Mesenchymal stem cell (in vitro differentiated cells and primary cell): ENCODE measurements around the gene IP6K3.

Experiments used
- DNase-seq: peaks from one replicate; pipeline ENCODE4 v3.0.0-alpha.2; 2013
- H2AFZ ChIP-seq: one replicate; pipeline ENCODE4 v1.6.1; 2013; ENCODE audit warnings: low read depth, mild to moderate bottlenecking, control low read depth, inconsistent platforms, low read length, moderate library complexity
- H2AK5ac ChIP-seq: 2 replicates; pipeline ENCODE4 v1.6.1; 2013; ENCODE audit warnings: low read length, moderate library complexity, mild to moderate bottlenecking, inconsistent platforms; ENCODE audit not compliant: severe bottlenecking
- H2BK120ac ChIP-seq: one replicate; pipeline ENCODE4 v1.6.1; 2013; ENCODE audit warnings: low read depth, mild to moderate bottlenecking, inconsistent platforms, low read length, moderate library complexity
- H2BK12ac ChIP-seq, 2 experiments: one replicate each; pipeline ENCODE4 v1.6.1; 2013; ENCODE audit warnings: inconsistent platforms in 2 of 2, low read length in 2 of 2, mild to moderate bottlenecking in 2 of 2, moderate library complexity in 2 of 2, control low read depth in 1 of 2
- H2BK15ac ChIP-seq: one replicate; pipeline ENCODE4 v1.6.1; 2013; ENCODE audit warnings: mild to moderate bottlenecking, low read depth, inconsistent platforms; ENCODE audit not compliant: poor library complexity, severe bottlenecking
- H2BK5ac ChIP-seq: 2 replicates; pipeline ENCODE4 v1.6.1; 2013; ENCODE audit warnings: low read depth, mild to moderate bottlenecking, low read length, control low read depth, inconsistent platforms; ENCODE audit not compliant: poor library complexity, severe bottlenecking
- H3K14ac ChIP-seq, 2 experiments: one replicate each; pipeline ENCODE4 v1.6.1; 2013; ENCODE audit warnings: inconsistent platforms in 2 of 2, low read length in 2 of 2, control low read depth in 1 of 2, mild to moderate bottlenecking in 1 of 2, moderate library complexity in 1 of 2
- H3K18ac ChIP-seq, 2 experiments: one replicate each; pipeline ENCODE4 v1.6.1; 2013; ENCODE audit warnings: inconsistent platforms in 2 of 2, low read length in 2 of 2, control low read depth in 1 of 2, low read depth in 1 of 2, mild to moderate bottlenecking in 1 of 2
- H3K23ac ChIP-seq, 2 experiments: one replicate each; pipeline ENCODE4 v1.6.1; 2013; ENCODE audit warnings: inconsistent platforms in 2 of 2, low read length in 2 of 2, mild to moderate bottlenecking in 2 of 2, moderate library complexity in 2 of 2, control low read depth in 1 of 2
- H3K27ac ChIP-seq: 2 replicates; pipeline ENCODE4 v1.5.1; 2013; ENCODE audit warnings: mild to moderate bottlenecking, moderate library complexity, low read length, control low read depth, inconsistent platforms; ENCODE audit not compliant: poor library complexity, severe bottlenecking
- H3K27me3 ChIP-seq, 2 experiments: 2 replicates each; pipeline versions ENCODE4 v1.6.1 to v1.7.0; 2013; ENCODE audit warnings: low read length in 2 of 2, mild to moderate bottlenecking in 2 of 2, moderate library complexity in 2 of 2, control low read depth in 1 of 2, inconsistent platforms in 1 of 2; ENCODE audit not compliant: control insufficient read depth in 1 of 2, insufficient read depth in 1 of 2
- H3K36me3 ChIP-seq, 2 experiments: 2 replicates each; pipeline versions ENCODE4 v1.6.1 to v1.7.0; 2013; ENCODE audit warnings: low read length in 2 of 2, control low read depth in 1 of 2, inconsistent platforms in 1 of 2, low read depth in 1 of 2, mild to moderate bottlenecking in 1 of 2; ENCODE audit not compliant: insufficient read depth in 2 of 2, control insufficient read depth in 1 of 2
- H3K4ac ChIP-seq, 2 experiments: one replicate each; pipeline ENCODE4 v1.6.1; 2013; ENCODE audit warnings: inconsistent platforms in 2 of 2, low read length in 2 of 2, mild to moderate bottlenecking in 2 of 2, moderate library complexity in 2 of 2, control low read depth in 1 of 2, low read depth in 1 of 2
- H3K4me1 ChIP-seq: 2 replicates; pipeline ENCODE4 v1.6.1; 2013; ENCODE audit warnings: low read depth, low read length, control low read depth; ENCODE audit not compliant: control insufficient read depth, insufficient read depth
- H3K4me2 ChIP-seq: 2 replicates; pipeline ENCODE4 v1.6.1; 2013; ENCODE audit warnings: low read length, mild to moderate bottlenecking, inconsistent platforms; ENCODE audit not compliant: poor library complexity, severe bottlenecking
- H3K4me3 ChIP-seq, 2 experiments: 2 replicates each; pipeline versions ENCODE4 v1.5.1 to v1.7.0; 2013; ENCODE audit warnings: low read length in 2 of 2, mild to moderate bottlenecking in 2 of 2, control low read depth in 1 of 2, low read depth in 1 of 2; ENCODE audit not compliant: insufficient read depth in 1 of 2
- H3K79me1 ChIP-seq: replicated peaks from 2 replicates; pipeline ENCODE4 v1.6.1; 2013; ENCODE audit warnings: mild to moderate bottlenecking, control low read depth, low read length, inconsistent platforms; ENCODE audit not compliant: poor library complexity, severe bottlenecking
- H3K9ac ChIP-seq: 2 replicates; pipeline ENCODE4 v1.7.0; 2013; ENCODE audit warnings: mild to moderate bottlenecking, low read length, moderate library complexity
- H3K9me3 ChIP-seq: 2 replicates; pipeline ENCODE4 v1.7.0; 2013; ENCODE audit warnings: mild to moderate bottlenecking, low read length; ENCODE audit not compliant: control insufficient read depth
- H4K8ac ChIP-seq: one replicate; pipeline ENCODE4 v1.6.1; 2013; ENCODE audit warnings: inconsistent platforms, mild to moderate bottlenecking, low read length, moderate library complexity
- H4K91ac ChIP-seq: one replicate; pipeline ENCODE4 v1.6.1; 2013; ENCODE audit warnings: mild to moderate bottlenecking, low read length, inconsistent platforms
- WGBS: methylation state at CpG from one replicate; pipeline ENCODE4 v1.1.7; 2013; ENCODE audit warnings: mixed read lengths; 5-methylcytosine and 5-hydroxymethylcytosine counted together

Gene IP6K3

GRCh38 chr6:33699131-33699530 lies 47.6 kb downstream of the IP6K3 start:
- Histone ChIP-seq H3K4me1 (peaks cover 23% of the 10 kb centered on the region), H4K91ac (no peak overlapping the region), H3K4me3 (no peak overlapping the region), H3K4ac (no peak overlapping the region), H3K9ac (peak overlapping the region; percentile 51), H3K4me2 (no peak overlapping the region), H3K23ac (no peak overlapping the region), H3K18ac (no peak overlapping the region), H2AFZ (no peak overlapping the region), H2BK120ac (no peak overlapping the region), H4K8ac (no peak overlapping the region), H3K9me3 (no peaks in the 10 kb centered on the region), H2BK15ac (no peak overlapping the region), H3K14ac (no peak overlapping the region), H3K36me3 (peaks cover 46 to 85% of the 10 kb centered on the region in 2 experiments), H3K79me1 (peaks cover 33% of the 10 kb centered on the region), H2BK12ac (no peak overlapping the region), H3K27ac (no peak overlapping the region), H3K27me3 (no peaks in the 10 kb centered on the region), H2BK5ac (no peak overlapping the region), H2AK5ac (no peak overlapping the region)
- WGBS, result 98% methylated on average over 8 of the region's 8 CpGs
- DNase-seq, result no peak

GRCh38 chr6:33698494-33698893 lies 48.2 kb downstream of the IP6K3 start:
- Histone ChIP-seq H2BK120ac (no peak overlapping the region), H2BK5ac (no peak overlapping the region), H3K4me3 (no peak overlapping the region), H3K4me1 (peaks cover 27% of the 10 kb centered on the region), H3K18ac (no peak overlapping the region), H3K27ac (no peak overlapping the region), H3K36me3 (peaks cover 48 to 85% of the 10 kb centered on the region in 2 experiments), H3K4ac (no peak overlapping the region), H2BK15ac (no peak overlapping the region), H4K8ac (no peak overlapping the region), H2AFZ (no peak overlapping the region), H2AK5ac (no peak overlapping the region), H3K9me3 (no peaks in the 10 kb centered on the region), H3K23ac (no peak overlapping the region), H3K9ac (no peak overlapping the region), H2BK12ac (no peak overlapping the region), H3K4me2 (no peak overlapping the region), H3K14ac (no peak overlapping the region), H3K27me3 (no peaks in the 10 kb centered on the region), H3K79me1 (peaks cover 32% of the 10 kb centered on the region), H4K91ac (no peak overlapping the region)
- WGBS, result 96% methylated on average over 8 of the region's 10 CpGs
- no peak for DNase-seq

- WGBS, result 96% methylated on average over 10 of the region's 10 CpGs
Observed at GRCh38 chr6:33697845-33698244, 48.9 kb downstream of the IP6K3 start.

DNA sequence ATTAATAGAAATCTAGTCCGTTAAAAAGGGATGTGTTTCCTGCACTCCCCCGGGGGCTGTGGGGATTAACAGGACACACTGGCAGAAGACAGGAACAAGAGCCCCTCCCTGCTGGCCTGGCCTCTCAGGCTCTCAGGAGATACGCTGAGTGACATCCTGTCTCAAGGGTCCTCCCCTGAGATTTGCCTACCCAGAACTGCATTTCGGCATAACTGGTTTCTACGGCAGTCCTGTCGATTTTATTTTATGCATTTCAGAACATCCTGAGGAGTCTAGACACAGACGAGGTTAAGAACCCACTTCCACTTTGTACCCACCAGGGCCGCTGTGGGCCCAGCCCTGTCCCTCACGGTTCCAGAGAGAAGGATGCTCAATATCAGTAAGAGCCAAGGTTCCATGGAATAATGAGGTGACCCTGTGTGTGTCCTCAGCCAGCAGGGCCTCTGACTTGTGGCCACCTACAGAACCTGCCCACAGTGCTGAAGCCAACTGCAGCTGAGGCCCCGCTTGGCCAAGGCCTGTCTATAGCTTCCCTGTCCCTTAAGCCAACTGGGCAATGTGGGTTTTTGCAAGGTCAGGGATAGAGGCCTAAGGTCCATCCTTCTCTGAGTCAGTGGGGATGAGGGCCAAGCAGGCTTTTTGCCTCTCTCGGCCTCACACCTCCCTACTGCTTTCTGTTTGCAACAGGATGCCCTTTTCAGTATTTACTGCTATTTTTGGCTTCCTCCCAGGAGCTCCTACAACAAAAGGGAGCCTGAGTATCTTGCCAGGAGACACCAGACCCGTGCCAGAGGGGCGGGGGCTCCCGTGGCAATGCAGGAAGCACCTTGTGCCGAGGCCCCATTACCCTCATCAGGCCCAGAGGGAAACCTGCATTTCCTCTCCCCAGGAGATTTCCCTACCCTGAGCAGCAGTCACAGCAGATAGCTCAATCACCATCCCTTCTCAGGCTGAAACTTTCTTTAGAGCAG lies 49.9 kb downstream of the IP6K3 start:
- Histone ChIP-seq H4K91ac (no peak overlapping the region), H3K9ac (peak overlapping the region; percentile 62), H2BK12ac (peak overlapping the region in 1 of 2 experiments; percentile 32), H2BK5ac (no peak overlapping the region), H2AK5ac (no peak overlapping the region), H2BK120ac (no peak overlapping the region), H3K18ac (peak overlapping the region in 1 of 2 experiments; percentile 52), H3K4me1 (peaks cover 42% of the 10 kb centered on the region), H3K23ac (no peak overlapping the region), H2BK15ac (no peak overlapping the region), H3K27me3 (no peaks in the 10 kb centered on the region), H3K14ac (peak overlapping the region in 1 of 2 experiments; percentile 53), H3K4me3 (peak overlapping the region in 1 of 2 experiments; percentile 19), H3K27ac (peak overlapping the region; percentile 39), H3K4ac (no peak overlapping the region), H4K8ac (no peak overlapping the region), H3K9me3 (no peaks in the 10 kb centered on the region), H3K79me1 (peaks cover 27% of the 10 kb centered on the region), H3K36me3 (peaks cover 58 to 96% of the 10 kb centered on the region in 2 experiments), H2AFZ (no peak overlapping the region), H3K4me2 (no peak overlapping the region)
- 71% methylated on average over 15 of the region's 15 CpGs for WGBS
- DNase-seq, result peak; percentile 36

More at GRCh38 chr6:33697845-33698244, 48.9 kb downstream of the IP6K3 start:
- no peak overlapping the region for H2AFZ ChIP-seq
- no peak overlapping the region for H2AK5ac ChIP-seq
- no peak overlapping the region for H2BK120ac ChIP-seq
- H2BK15ac ChIP-seq, result no peak overlapping the region
- no peak overlapping the region for H3K18ac ChIP-seq
- H3K9ac ChIP-seq, result no peak overlapping the region
- H3K79me1 ChIP-seq, result peaks cover 30% of the 10 kb centered on the region
- no peak overlapping the region for H4K8ac ChIP-seq
- no peak overlapping the region for H3K14ac ChIP-seq
- H3K4me2 ChIP-seq, result no peak overlapping the region
- H2BK5ac ChIP-seq, result no peak overlapping the region
- H3K9me3 ChIP-seq, result no peaks in the 10 kb centered on the region
- H3K4me1 ChIP-seq, result peaks cover 33% of the 10 kb centered on the region
- H3K4ac ChIP-seq, result no peak overlapping the region
- no peak for DNase-seq
- H3K27ac ChIP-seq, result no peak overlapping the region
- no peak overlapping the region for H2BK12ac ChIP-seq
- no peaks in the 10 kb centered on the region for H3K27me3 ChIP-seq
- no peak overlapping the region for H4K91ac ChIP-seq
- H3K4me3 ChIP-seq, result no peak overlapping the region
- H3K23ac ChIP-seq, result no peak overlapping the region
- H3K36me3 ChIP-seq, result peaks cover 52 to 87% of the 10 kb centered on the region in 2 experiments
